Epithelial cell of proximal tubule (primary cell): ENCODE results near the gene CRIM1. TPM values are rescaled to one million over a fixed set of nuclear protein-coding genes. Genes with fewer than 3 reads are reported as not detected.
"Not testable (repeated sequence)": the region's sequence is repeated elsewhere in the genome, so short reads cannot be mapped to it uniquely, and the experiment has no call there.

Source experiments
- DNase-seq: peaks from one replicate; pipeline ENCODE4 v3.0.0-alpha.2; 2011; ENCODE audit warnings: low read depth
- H3K4me3 ChIP-seq: 2 replicates; pipeline ENCODE4 v1.5.1; 2011; ENCODE audit warnings: low read depth, mild to moderate bottlenecking, low read length
- total RNA-seq: library from RNA; depleted of rRNA; stranded (reverse); fragments of >200 nt; gene quantifications from 2 replicates; pipeline ENCODE4 v1.2.3, GENCODE V29; 2015
- TF ChIP-seq, protein P1 (sequence below): conservative IDR thresholded peaks from 2 replicates; pipeline ENCODE4 v1.5.1; 2012; ENCODE audit warnings: low read depth, mild to moderate bottlenecking, low read length

The CRIM1 gene
- total RNA-seq, 1 donor from 2014 or later: 143 TPM

DNA sequence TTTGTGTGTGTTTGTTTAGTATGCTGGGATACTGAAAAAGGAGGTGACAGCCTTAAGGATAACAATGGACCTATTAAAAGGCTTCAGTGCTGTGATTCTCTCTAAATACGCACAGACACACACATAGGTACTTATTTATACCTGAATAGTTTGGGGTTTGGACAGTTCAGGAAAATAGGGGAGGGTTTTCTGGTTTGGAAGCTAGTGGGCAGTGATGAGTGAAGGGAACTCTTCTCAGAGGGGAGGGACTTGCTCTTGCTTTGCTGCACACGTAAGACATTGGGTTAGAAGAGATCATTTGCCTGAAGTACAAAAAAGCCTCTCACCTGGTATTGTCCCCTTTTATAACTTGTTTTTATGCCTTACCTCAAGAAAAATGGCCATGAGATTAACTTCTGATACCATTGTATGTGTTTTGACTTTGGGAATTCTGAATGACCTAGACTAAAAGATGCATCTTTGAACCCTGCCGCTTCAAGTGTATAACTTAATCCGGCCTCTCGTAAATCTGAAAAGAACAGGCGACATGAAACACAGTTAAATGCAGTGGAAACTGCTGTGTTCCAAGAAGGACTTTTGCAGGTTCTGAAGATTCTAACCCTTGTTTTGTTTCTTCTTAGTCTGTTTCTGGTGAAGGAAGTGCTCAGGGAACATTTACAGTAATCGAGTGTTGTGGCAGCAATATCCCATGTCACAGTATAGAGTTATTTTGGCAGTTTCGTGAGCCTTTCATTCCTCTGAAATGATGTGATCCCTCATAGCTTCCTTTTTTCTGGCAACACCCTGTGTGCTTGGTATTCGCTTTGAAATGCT, 2.5 kb downstream of the CRIM1 start:
- H3K4me3 ChIP-seq: peak overlapping the region; percentile 88
- TF ChIP-seq, protein P1, sequence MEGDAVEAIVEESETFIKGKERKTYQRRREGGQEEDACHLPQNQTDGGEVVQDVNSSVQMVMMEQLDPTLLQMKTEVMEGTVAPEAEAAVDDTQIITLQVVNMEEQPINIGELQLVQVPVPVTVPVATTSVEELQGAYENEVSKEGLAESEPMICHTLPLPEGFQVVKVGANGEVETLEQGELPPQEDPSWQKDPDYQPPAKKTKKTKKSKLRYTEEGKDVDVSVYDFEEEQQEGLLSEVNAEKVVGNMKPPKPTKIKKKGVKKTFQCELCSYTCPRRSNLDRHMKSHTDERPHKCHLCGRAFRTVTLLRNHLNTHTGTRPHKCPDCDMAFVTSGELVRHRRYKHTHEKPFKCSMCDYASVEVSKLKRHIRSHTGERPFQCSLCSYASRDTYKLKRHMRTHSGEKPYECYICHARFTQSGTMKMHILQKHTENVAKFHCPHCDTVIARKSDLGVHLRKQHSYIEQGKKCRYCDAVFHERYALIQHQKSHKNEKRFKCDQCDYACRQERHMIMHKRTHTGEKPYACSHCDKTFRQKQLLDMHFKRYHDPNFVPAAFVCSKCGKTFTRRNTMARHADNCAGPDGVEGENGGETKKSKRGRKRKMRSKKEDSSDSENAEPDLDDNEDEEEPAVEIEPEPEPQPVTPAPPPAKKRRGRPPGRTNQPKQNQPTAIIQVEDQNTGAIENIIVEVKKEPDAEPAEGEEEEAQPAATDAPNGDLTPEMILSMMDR: peak; percentile 55
- no peak for DNase-seq

GRCh38 chr2:36359067-36359466, 3.5 kb downstream of the CRIM1 start:
- TF ChIP-seq, protein P1: no peak
- peak overlapping the region; percentile 88 for H3K4me3 ChIP-seq
- no peak for DNase-seq

- no peak overlapping the region for H3K4me3 ChIP-seq
- no peak for DNase-seq
- TF ChIP-seq, protein P1: no peak
Measured at GRCh38 chr2:36360063-36360462, 4.5 kb downstream of the CRIM1 start.

GRCh38 chr2:36360834-36361233, 5.3 kb downstream of the CRIM1 start:
- H3K4me3 ChIP-seq: no peak overlapping the region
- DNase-seq: no peak
- TF ChIP-seq, protein P1: no peak

GRCh38 chr2:36361396-36361795, 5.8 kb downstream of the CRIM1 start:
- no peak for DNase-seq
- TF ChIP-seq, protein P1: no peak
- no peak overlapping the region for H3K4me3 ChIP-seq

- DNase-seq: no peak
- no peak overlapping the region for H3K4me3 ChIP-seq
- TF ChIP-seq, protein P1: no peak
Measured at GRCh38 chr2:36362291-36362690, 6.7 kb downstream of the CRIM1 start.

DNA sequence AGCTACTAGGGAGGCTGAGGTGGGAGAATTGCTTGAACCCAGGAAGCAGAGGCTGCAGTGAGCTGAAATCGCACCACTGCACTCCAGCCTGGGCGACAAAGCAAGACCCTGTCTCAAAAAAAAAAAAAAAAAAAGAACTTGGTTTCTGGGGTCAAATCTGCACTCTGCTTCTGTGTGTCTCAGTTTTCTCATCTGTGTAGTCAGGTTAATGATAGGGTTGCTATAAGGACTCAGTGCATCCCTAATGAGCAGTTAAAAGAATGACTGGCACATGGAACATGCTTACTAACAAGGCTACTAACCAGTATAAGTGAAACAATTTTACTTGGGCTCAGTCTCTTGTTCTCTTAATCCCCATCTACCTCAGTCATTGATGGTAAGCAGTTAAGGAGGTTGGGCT, 7.5 kb downstream of the CRIM1 start:
- DNase-seq, H3K4me3 ChIP-seq: not testable (repeated sequence)
